ENCODE results near the gene RUFY1.
"Not testable (repeated sequence)": the region's sequence is repeated elsewhere in the genome, so short reads cannot be mapped to it uniquely, and the experiment has no call there.

Gene RUFY1

DNA sequence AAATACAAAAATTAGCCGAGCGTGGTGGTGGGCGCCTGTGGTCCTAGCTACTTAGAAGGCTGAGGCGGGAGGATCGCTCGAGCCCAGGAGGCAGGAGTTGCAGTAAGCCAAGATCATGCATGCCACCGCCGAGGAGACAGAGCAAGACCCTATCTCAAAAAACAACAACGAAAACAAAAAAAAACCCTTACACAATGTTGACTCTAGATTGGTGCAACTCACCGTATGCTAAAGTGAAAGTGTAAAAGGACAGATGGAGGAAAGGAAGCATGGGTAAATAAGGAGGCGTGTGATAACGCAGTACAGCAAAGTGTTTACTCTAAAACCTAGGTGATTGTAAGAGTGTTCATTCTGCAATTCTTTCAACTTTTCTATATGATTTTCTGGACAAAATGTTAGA, 15.9 kb upstream of the RUFY1 start:
- no peak for DNase-seq

DNA sequence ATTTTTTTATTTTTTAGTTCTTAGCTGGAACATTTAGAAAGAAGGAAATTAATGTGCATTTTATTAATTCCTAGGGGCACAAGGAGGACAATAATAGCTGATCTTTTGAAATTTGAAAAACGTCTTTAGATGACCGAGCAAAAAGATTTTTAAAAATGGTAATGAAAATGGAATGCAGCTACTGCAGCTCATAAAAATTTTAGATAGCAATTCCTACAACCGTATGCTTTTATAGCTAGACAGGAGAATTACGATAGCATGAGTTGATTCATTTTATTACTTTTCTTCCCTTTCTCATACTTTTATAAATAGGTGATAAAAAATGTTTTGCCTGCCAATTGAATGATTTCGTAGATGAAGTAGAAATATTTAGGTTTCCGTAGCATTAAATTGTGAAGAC, 13.7 kb upstream of the RUFY1 start:
- no peak for DNase-seq

DNA sequence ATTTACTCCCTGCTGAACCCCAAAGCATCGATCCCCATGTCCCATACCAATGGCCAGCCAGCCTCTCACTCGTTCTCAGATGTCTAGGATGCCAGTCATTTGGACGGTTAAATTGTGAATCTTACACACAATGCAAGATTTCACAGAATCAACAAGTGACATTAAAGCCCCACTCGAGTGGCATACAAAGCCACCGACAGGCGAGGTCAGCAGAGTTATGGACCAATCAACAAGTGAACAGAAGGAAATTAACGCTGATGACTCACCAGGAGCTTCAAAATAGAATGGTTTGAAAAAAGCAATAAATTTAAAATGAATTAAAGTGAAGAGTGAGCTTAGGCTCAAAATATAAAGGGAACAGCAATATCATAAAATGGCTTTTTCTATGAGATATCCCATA, 8.2 kb upstream of the RUFY1 start:
- no peak for DNase-seq

DNA sequence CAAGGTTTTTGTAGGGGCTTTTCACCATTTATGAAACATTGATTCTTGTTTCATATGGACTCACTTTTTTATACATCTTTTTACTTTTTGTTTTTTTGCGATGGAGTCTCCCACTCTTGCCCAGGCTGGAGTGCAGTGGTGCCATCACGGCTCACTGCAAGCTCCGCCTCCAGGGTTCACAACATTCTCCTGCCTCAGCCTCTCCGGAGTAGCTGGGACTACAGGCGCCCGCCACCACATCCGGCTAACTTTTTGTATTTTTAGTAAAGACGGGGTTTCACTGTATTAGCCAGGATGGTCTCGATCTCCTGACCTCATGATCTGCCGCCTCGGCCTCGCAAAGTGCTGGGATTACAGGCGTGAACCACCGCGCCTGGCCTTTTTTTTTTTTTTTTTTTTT, 7.1 kb upstream of the RUFY1 start:
- not testable (repeated sequence) for DNase-seq

DNA sequence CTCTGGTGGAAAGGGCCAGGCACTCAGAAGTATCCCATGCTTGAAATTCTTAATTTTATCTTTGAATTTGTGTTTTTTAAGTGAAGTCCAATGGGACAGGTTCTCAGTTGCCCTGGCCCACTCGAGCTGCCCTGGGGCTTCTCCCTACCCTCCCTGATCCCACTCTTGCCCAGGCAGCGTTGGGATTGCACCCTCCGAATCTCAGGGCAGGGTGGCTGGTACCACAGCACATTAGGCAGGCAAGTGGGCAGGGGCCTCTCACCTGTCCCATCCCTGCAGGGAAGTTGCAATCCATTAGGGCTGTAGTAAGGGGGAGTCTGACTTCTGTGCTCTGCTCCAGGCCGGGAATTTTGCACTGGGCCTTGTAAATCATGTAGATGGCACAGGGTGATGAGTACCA, 2.7 kb downstream of the RUFY1 start:
- no peak for DNase-seq

DNA sequence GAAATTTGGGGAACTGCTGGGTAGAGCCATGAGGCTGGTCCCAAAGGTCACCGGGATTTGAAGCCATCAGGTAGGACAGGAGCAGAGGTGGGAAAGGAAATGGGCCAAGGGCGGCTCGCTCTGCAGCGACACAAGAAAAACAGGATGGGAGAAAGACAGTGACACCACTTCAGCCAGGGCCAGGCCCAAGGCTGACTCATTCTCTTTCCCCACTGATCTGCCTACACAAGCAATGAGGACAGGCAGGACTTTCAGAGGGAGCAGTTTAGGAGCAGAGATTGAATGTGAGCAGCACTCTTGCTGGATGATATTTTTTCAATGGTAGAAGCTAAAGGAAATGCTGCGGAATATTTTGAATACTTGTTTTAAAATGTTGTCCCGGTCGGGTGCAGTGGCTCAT, 3.5 kb downstream of the RUFY1 start:
- peak; percentile 47 for DNase-seq

DNA sequence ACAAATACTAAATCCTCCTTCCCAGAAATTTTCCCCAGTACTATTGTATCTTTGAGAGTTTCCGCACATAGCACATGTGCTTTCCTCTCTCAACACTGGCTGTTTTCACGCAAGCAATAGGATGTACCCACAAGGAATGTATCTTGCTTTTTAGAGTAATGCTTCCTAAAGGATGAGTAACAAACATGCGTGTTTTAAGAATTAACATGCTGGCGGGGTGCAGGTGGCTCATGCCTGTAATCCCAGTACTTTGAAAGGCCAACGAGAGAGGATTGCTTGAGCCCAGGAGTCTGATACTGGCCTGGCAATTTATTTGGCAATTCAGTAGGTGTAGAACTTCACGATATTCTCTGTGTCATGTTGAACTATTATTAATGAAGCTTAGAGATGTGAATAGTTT, 4.6 kb downstream of the RUFY1 start:
- no peak for DNase-seq

DNA sequence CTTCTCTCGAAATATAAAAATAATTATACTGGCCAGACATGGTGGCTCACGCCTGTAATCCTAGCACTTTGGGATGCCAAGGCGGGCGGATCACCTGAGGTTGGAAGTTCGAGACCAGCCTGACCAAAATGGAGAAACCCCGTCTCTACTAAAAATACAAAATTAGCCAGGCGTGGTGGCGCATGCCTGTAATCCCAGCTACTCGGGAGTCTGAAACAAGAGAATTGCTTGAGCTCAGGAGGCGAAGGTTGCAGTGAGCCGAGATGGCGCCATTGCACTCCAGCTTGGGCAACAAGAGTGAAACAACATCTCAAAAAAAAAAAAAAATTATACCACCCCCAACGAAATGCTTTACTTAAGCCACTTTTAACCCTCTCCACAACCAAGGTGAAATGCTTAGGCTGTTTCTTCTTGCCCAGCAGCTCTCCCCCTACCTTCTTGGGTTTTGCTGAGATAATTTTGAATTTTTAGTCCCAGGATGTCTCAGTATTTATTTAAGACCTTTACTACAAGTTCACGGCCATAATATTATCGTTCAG, 8.0 kb downstream of the RUFY1 start:
- DNase-seq, result not testable (repeated sequence)

DNA sequence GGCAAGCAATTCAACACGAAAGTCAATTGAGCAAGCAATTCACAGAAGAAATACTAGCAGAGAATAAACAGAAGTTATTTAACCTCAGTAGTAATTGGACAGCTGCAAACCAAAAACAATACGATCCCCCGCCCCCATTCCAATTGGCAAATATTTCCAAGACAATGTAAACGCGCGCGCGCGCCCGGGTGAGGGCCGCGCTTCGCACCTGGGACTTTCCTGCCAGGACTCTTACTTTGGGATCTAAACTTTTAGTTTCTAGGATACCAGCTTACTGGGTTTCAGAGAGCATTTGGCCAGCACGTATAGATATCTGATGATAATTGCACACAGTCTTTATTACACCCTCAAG, 8.6 kb downstream of the RUFY1 start:
- peak; percentile 31 for DNase-seq

DNA sequence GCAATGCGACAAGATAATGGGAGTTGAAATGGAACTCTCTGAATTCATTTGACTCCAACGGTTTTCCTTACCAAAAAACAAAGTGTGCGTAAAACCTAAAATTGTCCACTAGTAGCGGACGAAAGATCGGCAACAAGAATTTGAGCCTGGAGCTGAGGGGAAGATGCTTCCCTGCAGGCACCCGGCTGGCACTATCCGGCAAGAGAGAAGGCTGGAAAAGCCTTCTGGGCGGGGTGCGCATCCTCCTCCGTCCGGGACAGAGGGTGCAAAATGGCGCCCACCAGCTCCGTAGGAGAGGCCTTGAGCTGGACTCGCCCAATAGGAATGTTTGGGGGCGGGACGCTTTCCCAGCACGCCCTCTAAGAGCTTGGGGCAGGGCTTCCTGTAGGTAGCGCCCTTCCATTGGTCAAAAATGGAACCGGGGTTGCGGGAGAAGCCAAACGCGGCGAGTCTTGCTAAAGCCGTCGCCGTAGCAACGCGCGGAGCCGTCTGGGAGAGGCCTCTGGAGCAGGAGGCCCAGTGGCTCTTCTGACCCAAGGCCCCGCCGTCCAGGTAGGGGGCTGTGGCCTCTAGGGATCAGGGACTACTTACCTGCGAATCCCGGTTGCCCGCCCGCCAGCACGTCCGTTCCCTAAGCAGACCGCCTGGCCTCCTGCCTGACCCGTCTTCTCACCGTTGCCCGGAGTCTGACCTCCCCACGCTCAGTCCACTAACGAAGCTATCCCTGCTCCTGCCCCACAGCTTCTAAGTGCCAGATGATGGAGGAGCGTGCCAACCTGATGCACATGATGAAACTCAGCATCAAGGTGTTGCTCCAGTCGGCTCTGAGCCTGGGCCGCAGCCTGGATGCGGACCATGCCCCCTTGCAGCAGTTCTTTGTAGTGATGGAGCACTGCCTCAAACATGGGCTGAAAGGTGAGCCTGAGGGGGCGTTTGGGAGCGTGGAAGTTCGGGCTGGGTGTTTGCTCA, 9.2 kb downstream of the RUFY1 start:
- peak; percentile 99 for DNase-seq

DNA sequence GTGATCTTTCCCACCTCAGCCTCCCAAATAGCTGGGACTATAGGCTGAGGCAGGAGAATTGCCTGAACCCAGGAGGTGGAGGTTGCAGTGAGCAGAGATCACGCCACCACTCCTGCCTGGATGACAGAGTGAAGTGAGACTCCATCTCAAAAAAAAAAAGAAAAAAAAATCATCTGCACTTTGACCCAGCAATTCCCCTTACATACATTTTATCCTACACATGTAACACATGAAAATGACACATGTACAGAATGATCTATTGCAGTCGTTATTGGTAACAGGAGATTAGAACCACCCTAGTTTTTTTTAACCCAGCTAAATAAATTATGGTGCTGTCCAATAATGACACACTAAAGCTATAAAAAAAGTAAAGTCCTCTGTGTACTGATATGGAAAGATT, 14.2 kb downstream of the RUFY1 start:
- DNase-seq, result no peak

DNA sequence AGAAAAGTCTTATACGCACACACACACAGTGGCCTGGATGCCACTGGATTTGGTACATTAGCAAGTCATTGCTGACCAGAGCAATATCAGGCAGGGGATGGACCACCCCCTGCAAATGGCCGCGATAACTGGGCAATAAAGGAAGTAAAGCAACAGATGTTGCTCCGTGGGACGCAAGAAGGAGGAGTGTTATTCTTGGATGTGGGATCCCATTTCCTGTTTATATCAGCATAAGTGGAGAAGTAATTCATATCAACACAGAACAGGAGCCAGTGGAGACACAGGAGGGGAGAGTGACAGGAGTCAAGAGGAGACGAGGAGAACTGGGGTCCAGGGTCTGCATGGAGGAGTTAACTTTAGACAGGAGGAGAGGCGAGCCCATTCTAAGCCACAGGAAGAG, 18.4 kb downstream of the RUFY1 start:
- DNase-seq, result no peak

DNA sequence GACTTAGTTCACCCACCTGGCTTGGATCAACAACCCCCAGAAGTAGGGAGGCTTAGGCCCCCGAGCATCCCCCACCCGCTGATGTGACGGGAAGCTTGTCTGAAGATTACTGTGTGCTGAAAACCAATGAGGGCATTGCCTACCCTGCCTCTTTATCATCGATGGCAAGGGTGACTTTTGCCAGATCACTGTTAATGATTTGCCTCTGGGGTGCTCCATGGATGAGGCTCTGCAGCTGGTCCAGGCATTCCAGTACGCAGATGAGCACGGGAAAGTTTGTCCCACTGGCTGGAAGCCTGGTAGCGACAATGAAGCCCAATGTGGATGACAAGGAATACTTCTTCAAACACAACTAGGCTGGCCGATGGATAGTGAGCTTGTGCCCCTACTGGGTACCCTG, 22.0 kb downstream of the RUFY1 start:
- DNase-seq, result no peak

DNA sequence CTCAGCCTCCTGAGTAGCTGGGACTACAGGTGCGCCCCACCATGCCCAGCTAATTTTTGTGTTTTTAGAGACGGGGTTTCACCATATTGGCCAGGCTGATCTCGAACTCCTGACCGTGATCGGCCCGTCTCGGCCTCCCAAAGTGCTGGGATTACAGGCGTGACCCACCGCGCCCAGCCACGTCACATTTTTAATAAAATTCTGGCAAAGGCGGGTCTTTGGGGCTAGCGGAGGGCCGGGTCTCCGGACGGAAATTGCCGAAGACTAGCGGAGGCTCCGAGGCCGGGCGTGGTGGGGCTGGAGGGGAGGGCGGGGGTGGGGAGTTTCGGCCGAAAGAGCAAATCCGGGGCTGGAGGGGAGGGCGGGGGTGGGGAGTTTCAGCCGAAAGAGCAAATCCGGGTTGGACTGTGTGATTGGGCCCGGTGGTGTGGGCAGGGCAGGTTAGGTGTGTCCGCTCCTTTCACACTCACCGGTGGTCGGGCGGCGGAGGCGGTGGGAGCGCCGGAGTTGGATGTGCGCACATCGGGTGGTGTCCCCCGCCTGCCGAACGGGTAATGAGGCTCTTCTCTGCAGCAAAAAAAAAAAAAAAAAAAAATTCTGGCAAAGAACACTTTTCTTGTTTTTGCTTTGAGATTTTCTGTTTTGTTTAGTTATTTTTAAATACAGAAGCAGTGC, 27.1 kb downstream of the RUFY1 start:
- DNase-seq, result no peak

DNA sequence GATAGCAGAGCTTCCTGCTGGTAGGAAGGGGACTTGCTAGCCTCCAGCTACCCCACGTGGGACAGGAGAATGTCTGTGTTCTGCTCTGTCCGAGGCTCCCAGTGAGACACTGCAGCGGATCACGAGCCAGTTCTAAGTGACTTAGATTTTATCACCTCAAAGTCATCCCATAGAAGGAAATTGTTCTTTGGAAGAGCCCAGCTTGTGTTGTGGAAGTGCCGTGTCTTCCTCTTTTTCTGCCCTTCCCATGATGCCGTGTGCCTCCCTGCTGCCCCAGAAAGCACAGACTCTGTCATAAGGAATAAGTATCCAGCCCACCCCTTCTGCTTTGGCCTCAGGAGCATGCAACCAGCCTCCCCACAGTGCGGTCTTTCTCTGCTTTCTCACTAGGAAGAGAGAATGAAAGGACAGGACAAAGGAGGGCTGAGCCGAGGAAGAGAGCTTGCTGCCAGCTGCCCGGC, 35.6 kb downstream of the RUFY1 start:
- no peak for DNase-seq

DNA sequence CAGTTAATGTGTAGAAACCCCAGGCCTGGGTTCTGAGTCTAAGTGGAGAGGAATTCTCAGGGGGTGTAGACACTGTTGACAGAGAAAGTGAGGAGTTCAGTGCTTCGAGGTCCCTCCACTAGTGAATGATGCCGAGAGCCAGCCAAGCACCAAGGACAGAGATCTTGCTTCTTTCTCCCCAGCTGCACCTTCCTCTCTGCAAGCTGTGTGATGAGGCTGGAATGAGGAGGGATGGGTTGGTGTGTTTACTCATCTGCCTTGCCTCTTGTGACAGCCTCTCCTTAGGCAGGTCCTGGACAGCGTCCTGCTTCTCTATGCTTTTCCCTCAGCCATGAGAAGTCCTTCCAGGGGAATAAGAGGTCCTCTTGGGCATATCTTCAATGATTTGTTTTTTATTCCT, 37.8 kb downstream of the RUFY1 start:
- DNase-seq, result no peak

DNA sequence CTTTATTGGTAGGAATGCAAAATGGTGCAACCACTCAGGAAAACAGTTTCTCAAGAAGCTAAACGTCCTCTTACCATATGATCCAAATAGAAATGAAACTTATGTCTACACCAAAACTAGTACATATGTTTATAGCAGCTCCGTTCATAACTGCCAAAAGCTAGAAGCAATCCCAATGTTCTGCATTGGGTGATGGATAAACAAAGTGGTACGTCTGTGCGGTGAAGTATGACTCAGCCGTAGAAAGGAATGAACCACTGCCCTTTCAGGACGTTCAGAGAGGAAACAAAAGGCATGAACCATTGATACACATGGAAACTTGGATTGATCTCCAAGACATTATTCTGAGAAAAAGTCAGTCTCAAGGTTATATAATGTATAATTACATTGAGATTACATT, 45.6 kb downstream of the RUFY1 start:
- no peak for DNase-seq

DNA sequence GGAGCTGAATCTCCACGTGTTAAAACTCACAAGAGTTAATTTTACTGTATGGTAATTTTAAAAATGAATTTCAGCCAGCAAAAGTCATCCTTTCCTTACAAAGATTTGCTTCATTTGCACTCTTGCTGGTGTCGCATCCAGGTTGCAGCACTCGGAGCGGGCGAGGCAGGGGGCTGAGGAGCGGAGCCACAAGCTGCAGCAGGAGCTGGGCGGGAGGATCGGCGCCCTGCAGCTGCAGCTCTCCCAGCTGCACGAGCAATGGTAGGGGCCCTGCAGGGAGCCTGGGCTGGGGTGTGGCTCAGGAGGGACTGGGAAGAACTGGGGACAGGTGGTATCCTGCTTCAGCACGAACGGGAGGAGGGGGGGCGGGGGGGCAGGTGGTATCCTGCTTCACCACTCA, 46.1 kb downstream of the RUFY1 start:
- no peak for DNase-seq

DNA sequence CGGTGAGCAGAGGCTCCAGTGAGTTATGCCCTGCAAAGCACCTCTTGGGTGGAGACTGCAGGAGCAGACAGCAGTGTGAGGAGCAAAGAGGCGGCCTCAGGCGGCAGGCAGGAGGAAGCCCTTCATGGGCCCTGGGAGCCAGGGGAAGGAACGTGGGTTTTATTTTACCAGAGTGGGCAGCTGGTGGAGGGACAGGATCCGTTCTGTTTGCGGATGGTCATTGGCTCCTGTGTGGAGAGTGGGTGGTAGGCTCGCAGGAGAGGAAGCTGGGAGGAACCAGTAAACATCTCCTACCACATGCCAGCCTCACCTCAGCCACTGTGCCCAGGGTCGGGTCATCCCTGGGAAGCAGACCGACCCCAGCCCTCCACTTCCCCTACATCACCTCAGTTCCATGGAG, 48.7 kb downstream of the RUFY1 start:
- DNase-seq, result no peak

DNA sequence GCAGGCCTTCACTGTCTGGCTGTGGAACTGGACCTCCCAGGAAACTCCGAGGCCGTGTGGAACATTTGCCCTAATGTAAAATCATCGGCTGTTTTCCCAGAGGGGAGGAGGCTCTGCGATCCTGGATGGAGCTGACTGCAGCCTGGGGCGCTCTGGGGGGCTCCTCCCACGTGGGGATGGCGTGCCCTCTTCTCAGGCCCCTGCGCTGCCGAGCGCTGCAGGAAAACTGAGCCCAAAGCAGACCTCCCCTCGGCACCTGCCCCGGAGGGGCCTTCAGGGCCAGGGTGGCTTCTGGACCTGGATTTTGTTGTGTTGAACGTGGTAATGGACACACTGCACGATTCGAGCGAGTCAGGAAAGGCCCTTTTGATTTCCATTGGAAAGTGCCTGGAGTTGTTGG, 49.2 kb downstream of the RUFY1 start:
- no peak for DNase-seq

DNA sequence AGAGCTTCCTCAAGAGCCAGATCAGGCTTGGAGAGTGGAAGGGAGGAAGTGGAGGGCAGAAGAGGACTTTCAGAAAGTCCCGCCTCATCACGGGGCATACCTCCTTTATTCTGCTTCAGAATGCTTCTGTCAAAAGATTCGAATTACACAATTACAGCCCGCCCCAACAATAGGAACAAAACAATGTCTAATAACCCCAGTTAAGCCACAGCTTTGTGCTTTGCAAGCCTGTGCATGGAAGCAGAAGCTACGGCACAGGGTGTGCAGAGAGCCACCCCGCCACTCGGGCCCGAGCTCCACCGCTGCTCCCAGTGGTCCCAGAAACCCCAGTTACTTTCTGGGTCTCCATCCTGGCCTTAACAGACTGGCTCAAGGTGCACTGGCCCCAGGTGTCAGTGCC, 49.6 kb downstream of the RUFY1 start:
- DNase-seq, result no peak

DNA sequence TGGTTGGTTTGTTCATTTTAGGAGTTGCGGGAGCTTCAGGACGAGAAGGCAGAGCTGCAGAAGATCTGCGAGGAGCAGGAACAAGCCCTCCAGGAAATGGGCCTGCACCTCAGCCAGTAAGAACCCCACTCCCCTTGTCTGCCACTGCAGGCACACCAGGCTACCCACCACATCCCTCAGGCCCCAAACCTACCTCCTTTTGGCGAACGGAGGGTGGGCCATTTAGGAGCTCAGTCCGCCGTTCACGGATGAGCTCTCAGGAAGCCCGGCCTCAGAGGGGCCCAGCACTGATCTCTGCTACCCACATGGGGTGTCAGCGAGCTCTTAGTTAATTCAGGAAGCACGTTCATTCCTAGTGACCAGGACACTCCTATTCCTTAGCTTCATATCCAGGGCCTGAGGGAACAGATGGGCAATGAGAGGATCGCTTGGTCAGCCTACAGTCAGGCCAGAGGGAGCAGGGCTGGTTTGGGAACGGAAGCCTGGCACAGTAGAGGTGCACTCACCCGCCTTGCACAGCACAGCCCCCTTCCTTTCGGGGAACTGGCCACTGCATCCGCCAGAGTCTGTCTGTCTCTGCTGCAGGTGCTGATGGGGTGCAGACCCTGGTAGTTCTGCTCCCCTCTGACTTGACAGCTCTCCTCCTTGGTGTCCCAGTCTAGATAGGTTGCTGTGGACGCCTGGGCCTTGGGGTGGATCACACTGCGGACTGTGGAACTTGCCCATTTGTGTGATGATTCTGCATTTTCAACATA, 51.7 kb downstream of the RUFY1 start:
- DNase-seq, result no peak

DNA sequence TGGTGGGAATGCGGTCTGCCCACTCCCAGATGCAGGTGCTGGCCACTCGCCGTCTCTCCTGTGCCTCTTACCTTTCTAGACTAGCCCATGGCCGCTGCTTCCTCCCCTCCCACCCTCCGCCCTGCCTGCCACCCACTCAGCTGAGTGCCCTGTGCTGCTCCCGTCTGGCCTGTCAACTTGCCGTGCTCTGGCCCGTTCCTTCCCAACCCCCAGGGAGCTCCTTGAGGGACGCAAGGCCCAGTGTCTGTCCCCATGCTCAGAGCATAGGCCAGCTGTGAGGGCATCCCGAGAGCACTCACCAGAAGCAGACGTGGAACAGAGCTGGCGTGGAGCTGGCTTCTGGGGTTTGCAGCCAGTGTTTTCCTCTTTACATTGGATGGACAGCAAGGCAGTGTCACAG, 53.0 kb downstream of the RUFY1 start:
- DNase-seq, result no peak

Measured in fibroblast of skin of scalp (primary cell).